GM19468 (cell line): ENCODE data around the gene MFAP1.

Experiments used
- ATAC-seq: cut with Tn5 transposase; IDR thresholded peaks from one replicate; pipeline ENCODE4 v1.9.1; 2021; ENCODE audit warnings: mild to moderate bottlenecking, moderate library complexity, moderate number of reproducible peaks; ENCODE audit not compliant: unreplicated experiment; ENCODE audit errors: extremely low read depth

The MFAP1 gene

DNA sequence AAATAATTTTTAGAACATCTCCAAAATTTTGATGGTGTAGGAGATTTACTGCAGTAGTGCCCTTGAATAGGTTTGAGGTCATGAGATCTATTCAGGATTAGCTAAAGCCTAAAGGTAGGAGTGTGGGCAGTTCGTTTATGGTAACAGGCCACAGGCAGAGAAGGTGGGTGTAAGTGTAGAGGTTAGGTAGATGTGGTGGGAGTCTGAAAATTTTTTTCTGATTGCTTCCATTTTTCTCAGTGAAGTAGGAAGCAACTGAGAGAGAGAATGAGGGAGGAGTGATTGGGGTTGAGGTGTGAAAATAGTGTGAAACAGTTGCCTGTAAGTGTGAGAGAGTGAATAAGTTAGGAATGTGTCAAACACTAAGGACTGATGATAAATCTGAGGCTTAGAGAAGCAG is 45.5 kb downstream of the MFAP1 start:
- ATAC-seq, result no peak

DNA sequence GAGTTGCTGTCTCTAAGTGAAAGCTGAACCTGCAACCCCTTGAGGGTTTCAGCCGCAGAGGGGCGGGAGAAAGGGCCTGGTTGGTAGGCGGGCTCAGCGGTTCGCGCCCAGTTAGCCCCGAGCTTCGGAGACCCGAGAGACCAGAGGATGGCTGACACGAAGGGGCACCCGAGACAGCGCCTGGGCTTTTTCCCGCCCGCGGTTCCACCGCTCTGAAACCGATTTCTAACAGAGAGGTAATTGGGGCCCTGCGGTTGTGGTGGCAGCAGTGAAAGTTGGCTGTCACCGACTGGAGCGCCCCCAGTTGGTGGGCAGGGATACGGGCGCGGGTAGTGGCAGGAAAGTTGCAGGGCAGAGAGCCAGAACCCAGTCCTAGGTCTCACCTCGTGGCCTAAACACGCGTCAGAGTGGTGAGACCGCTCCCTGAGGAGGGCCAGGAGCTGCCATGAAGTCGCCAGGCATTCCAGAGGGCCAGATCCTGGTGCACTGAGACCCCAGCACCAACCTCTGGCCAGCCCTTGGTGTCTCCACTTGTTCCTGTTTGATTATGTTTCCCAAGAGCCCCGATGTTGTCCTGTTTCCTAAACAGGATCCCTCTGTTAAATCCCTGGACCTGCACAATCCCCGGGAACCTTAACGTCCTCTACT is 47.1 kb downstream of the MFAP1 start:
- ATAC-seq, result peak; percentile 26

DNA sequence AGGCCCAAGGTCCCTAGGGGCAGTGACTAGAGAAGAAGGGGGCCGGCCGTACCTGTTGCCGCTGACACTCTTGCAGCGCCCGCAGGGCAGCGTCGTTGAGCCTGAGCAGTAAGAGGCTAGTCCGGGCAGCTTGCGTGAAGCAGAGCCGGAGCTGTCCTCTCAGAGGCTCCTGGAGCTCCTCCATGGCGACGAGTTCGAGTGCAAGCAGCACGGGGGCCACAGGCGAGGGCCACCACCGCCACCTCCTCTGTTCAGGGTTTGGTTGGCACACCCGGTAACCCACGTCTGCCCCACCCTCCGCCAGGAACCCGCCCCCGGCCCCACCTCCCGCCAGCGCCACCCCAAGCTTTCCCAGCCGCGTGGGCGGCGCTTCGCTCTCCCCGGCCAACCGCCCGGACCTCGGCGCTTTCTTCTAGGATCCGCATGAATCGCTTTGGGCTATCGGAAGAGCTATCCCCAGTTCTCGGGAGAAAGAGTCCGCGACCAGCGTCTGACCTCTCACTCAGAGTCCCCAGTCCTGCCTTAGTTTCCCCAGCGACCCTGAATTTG is 47.7 kb downstream of the MFAP1 start, which contains the start of gene ELL3:
TSS of gene ELL3 (minus strand) at position 249 of the 549 bp plus-strand sequence. CDS start at position 184, 65 bp downstream.
- peak; percentile 15 for ATAC-seq

DNA sequence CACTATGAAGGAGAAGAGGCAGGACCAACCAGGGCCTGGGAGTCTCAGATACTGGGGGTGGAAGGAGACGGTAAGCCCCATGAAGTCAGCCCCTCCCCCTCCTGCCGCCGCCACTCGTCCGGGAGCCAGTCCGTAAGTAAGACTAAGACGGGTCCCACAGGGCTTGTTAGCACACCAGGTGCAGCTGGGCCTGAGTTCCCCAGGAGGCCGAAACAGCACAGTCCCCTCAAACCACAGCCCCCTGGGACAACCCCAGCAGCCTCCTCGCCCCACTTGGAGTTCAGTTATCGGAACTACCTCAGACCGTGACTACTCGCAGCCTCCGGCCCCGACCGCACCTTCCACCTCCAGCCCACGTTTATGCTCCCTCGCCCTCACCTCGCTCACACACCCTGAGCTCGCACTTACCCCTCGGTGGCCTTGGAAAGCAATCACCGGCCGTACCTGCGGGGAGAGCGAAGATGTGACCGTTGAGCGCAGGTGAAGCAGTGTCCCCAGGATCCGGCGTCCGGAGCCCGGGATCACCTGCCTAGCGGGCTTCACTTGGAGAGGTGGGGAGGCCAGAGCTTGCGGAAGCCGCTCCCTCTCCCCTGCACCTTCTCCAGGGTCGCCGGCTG is 48.3 kb downstream of the MFAP1 start:
- ATAC-seq, result no peak

DNA sequence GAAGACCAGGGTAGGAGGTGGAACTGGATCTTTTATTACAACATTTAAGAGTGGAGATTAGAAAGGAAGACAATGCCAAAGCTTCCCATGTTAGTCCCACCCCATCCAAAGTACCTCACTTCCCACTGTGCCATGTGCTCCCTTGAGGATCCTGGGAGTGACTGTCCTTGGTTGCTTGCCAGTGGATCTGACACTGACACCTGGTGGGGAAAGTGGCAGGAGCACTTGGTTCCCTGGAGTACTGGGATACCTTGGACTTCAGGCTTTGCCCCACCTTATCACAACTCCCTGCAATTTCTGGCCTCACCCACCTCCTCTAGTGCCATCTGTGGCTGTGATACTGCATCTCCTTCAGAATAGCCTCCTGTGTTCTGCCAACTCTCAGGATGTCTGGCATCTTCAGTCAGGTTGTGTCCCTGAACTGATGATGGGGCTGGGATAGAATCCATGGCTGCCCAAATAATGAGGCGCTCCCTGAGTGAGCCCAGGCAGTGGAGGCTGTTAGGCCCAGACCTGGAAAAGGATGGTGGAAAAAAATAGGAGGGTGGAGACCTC is 49.0 kb downstream of the MFAP1 start:
- ATAC-seq, result no peak

DNA sequence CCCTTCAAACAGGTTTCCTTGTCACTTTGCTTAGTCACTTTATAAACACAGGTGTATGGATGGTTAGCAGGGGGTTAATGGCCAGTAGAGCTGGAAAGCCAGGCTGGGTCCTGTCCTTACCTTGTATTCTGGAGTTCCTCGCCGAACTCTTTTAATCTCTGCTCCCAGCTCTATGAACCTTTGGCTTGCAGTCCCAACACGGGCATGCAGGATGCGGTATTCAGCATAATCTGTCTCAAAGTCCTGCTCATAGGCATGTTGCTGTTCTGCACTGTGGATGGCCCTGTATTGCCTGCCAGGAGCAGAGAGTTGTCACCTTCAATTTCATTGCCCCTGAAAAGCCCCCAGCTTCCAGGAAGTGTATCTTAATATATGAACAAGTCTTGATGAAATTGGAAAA is 50.4 kb downstream of the MFAP1 start:
- no peak for ATAC-seq

DNA sequence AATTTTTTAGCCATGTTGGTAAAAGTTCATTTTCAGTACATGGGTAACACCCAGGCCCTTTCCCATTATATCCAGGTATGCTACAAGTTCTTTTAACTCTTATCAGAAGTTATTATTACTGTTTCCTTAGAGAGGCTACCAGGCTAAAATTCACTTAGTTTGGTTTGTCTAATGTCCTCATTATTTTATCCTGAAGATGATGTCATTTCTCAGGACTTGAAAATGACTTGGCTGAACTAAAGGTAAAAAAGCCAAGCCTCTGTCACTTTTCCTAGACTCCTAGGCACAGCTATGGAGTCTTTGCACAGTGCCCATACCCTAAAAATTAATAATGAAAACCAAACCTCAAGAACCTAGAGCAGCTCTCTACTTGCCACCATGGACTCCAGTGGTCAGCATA is 51.9 kb downstream of the MFAP1 start:
- ATAC-seq, result no peak

DNA sequence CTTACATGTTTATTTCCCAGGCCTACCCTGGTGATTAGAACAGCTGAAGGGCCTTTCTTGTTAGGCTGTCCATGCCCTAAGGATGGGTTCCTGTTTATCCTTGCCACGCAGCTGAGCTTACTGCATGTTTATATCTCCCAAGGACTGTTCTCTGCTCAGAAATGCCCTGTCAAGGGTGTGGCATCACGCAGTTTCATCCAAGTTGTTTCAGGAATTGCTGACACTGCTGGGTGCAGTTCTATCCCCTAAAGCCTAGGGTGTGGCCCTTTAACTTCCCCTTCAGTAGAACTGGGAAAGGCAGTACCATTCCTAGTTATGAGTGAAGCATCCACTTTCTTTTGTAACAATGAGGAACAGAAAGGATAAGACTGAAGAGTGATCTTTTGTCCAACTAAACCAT is 52.7 kb downstream of the MFAP1 start:
- no peak for ATAC-seq

DNA sequence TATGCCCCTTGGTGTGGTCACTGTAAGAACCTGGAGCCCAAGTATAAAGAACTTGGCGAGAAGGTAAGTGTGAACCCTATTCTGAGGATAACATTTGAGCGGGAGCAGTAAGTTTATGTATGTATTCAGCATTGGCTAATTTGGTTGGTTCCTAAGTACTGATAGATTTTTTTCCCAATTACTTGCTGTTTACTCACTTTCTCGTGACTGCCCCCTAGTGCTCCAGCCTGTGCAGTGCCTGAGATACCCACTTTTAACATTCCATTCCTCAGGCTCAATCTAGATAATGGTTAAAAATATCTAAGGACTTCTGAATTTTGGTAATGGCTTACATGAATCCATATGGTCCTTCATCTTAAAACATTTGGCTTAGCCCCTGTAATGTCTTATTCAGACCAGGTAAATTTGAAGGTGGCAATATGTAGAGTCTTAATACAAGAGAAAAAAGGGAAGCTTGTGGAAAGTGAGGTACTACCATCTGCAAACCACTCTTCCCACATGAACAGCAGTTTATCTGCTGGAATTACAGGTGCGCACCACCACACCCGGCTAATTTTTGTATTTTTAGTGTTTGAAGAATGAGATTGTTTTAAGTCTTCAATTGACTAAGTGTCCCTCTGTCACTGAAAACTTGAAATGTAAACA is 54.8 kb downstream of the MFAP1 start:
- no peak for ATAC-seq

DNA sequence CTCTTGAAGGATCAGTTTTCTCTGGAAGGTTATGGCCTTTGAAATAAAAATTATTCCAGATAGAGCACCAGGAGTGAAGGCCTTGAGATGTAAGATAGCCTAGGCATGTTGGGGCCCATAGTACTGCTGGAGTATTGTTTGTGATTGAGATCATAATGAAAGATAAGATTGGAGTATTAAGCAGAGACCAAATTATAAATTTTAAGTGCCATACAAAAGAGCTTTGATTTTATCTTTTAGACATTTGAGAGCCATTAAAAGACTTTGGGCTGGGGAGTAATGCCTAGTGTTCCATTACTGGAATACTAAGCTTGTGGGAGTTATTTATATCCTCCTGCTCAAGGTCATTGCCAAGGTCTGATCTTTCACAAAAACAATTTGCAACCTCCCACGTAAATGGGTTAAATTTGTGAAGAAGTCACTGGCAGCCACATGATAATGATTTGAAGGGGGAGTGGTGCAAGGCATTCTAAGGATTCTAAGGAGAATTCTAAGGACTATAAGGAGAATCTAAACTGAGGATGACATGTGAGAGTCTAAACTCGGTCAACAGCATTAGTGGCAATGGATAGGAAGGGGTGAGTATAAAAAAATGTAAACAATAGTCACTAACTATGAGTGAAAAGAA is 60.6 kb downstream of the MFAP1 start:
- no peak for ATAC-seq

DNA sequence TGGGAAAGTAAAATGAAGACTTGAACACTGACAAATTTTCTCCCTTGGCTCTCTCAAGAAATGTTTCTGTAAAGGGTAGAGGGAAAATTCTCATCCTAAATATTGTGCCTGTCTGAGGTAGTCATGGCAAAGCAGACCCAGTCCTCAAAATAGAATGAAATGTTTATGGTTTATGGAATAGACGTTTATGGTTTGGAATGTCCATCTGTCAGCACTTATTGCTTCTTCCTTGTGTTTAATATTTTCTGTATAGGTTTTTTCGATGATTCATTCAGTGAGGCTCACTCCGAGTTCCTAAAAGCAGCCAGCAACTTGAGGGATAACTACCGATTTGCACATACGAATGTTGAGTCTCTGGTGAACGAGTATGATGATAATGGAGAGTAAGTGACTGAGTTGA is 61.7 kb downstream of the MFAP1 start:
- ATAC-seq, result no peak
